ENCODE results near the gene FOXB1. TPM values are rescaled to one million over a fixed set of nuclear protein-coding genes. Genes with fewer than 3 reads are reported as not detected.

Gene FOXB1
- total and polyA plus RNA-seq, 2 experiments from 2014 or later = 4.7 to 6.7 TPM

DNA sequence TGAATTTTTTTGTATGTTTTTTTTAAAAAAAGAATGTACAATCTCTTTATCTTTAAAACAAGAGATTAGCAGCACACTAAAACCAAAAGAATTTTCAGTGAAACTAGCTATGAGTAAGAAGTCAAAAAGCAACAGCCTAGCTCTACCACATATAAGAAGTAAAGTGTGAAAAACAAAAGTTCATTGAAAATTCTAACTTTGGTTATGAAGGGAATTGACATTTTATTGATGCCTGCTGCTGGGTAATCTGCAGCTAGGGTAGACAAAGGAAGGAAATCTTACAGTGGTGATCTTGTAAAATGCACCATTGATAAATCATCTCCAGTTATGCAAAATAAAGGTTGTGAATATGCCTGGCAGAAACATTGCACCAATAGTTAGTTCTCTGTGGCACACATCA is 37.8 kb upstream of the FOXB1 start:
- no peak overlapping the region for H3K27ac Mint-ChIP-seq
- Histone ChIP-seq H4K20me1 (replicated peaks; ENCODE audit: insufficient read depth) (no peaks in the 10 kb centered on the region), H3K36me3 (ENCODE audit: insufficient read depth) (no peaks in the 10 kb centered on the region), H2AFZ (no peak overlapping the region), H3K4me3 (no peak overlapping the region), H3K9me2 (ENCODE audit: insufficient read depth) (no peaks in the 10 kb centered on the region), H3K4me1 (ENCODE audit: insufficient read depth) (no peaks in the 10 kb centered on the region), H3K27ac (ENCODE audit: low read depth) (no peak overlapping the region), H3K79me2 (replicated peaks; ENCODE audit: insufficient read depth) (no peaks in the 10 kb centered on the region), H3K4me2 (no peak overlapping the region), H3K27me3 (ENCODE audit: insufficient read depth) (no peaks in the 10 kb centered on the region), H3F3A (replicated peaks; ENCODE audit: low read depth) (no peaks in the 10 kb centered on the region)
- peaks cover 2% of the 10 kb centered on the region for H3K27me3 Mint-ChIP-seq (ENCODE audit: insufficient read depth, low read depth, poor library complexity)
- ATAC-seq (no peak), DNase-seq (ENCODE audit: low spot score) (no peak)
- TF ChIP-seq ZNF331 (CRISPR knock-in tag; IDR thresholded peaks at IDR 0.05; ENCODE audit: low read depth) (no peak), CREB1 (CRISPR knock-in tag; IDR thresholded peaks at IDR 0.05; ENCODE audit: low read depth) (no peak), NANOG (IDR thresholded peaks at IDR 0.05; ENCODE audit: borderline replicate concordance) (no peak), EZH2 (IDR thresholded peaks at IDR 0.05; ENCODE audit: low read depth, unreplicated experiment) (no peak), STAT1 (IDR thresholded peaks at IDR 0.05; ENCODE audit: unreplicated experiment) (no peak), POLR2AphosphoS5 (IDR thresholded peaks at IDR 0.05; ENCODE audit: low read depth) (no peak), JUNB (IDR thresholded peaks at IDR 0.05; ENCODE audit: unreplicated experiment) (no peak)
- TF ChIP-seq, protein P1, sequence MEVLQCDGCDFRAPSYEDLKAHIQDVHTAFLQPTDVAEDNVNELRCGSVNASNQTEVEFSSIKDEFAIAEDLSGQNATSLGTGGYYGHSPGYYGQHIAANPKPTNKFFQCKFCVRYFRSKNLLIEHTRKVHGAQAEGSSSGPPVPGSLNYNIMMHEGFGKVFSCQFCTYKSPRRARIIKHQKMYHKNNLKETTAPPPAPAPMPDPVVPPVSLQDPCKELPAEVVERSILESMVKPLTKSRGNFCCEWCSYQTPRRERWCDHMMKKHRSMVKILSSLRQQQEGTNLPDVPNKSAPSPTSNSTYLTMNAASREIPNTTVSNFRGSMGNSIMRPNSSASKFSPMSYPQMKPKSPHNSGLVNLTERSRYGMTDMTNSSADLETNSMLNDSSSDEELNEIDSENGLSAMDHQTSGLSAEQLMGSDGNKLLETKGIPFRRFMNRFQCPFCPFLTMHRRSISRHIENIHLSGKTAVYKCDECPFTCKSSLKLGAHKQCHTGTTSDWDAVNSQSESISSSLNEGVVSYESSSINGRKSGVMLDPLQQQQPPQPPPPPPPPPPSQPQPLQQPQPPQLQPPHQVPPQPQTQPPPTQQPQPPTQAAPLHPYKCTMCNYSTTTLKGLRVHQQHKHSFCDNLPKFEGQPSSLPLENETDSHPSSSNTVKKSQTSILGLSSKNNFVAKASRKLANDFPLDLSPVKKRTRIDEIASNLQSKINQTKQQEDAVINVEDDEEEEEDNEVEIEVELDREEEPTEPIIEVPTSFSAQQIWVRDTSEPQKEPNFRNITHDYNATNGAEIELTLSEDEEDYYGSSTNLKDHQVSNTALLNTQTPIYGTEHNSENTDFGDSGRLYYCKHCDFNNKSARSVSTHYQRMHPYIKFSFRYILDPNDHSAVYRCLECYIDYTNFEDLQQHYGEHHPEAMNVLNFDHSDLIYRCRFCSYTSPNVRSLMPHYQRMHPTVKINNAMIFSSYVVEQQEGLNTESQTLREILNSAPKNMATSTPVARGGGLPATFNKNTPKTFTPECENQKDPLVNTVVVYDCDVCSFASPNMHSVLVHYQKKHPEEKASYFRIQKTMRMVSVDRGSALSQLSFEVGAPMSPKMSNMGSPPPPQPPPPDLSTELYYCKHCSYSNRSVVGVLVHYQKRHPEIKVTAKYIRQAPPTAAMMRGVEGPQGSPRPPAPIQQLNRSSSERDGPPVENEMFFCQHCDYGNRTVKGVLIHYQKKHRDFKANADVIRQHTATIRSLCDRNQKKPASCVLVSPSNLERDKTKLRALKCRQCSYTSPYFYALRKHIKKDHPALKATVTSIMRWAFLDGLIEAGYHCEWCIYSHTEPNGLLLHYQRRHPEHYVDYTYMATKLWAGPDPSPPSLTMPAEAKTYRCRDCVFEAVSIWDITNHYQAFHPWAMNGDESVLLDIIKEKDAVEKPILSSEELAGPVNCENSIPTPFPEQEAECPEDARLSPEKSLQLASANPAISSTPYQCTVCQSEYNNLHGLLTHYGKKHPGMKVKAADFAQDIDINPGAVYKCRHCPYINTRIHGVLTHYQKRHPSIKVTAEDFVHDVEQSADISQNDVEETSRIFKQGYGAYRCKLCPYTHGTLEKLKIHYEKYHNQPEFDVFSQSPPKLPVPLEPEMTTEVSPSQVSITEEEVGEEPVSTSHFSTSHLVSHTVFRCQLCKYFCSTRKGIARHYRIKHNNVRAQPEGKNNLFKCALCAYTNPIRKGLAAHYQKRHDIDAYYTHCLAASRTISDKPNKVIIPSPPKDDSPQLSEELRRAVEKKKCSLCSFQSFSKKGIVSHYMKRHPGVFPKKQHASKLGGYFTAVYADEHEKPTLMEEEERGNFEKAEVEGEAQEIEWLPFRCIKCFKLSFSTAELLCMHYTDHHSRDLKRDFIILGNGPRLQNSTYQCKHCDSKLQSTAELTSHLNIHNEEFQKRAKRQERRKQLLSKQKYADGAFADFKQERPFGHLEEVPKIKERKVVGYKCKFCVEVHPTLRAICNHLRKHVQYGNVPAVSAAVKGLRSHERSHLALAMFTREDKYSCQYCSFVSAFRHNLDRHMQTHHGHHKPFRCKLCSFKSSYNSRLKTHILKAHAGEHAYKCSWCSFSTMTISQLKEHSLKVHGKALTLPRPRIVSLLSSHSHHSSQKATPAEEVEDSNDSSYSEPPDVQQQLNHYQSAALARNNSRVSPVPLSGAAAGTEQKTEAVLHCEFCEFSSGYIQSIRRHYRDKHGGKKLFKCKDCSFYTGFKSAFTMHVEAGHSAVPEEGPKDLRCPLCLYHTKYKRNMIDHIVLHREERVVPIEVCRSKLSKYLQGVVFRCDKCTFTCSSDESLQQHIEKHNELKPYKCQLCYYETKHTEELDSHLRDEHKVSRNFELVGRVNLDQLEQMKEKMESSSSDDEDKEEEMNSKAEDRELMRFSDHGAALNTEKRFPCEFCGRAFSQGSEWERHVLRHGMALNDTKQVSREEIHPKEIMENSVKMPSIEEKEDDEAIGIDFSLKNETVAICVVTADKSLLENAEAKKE (CRISPR knock-in tag; IDR thresholded peaks at IDR 0.05) = no peak
- TF ChIP-seq, protein P2, sequence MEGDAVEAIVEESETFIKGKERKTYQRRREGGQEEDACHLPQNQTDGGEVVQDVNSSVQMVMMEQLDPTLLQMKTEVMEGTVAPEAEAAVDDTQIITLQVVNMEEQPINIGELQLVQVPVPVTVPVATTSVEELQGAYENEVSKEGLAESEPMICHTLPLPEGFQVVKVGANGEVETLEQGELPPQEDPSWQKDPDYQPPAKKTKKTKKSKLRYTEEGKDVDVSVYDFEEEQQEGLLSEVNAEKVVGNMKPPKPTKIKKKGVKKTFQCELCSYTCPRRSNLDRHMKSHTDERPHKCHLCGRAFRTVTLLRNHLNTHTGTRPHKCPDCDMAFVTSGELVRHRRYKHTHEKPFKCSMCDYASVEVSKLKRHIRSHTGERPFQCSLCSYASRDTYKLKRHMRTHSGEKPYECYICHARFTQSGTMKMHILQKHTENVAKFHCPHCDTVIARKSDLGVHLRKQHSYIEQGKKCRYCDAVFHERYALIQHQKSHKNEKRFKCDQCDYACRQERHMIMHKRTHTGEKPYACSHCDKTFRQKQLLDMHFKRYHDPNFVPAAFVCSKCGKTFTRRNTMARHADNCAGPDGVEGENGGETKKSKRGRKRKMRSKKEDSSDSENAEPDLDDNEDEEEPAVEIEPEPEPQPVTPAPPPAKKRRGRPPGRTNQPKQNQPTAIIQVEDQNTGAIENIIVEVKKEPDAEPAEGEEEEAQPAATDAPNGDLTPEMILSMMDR (conservative IDR thresholded peaks at IDR 0.05; ENCODE audit: low read depth in 2 of 2) = no peak
- TF ChIP-seq, protein P3, sequence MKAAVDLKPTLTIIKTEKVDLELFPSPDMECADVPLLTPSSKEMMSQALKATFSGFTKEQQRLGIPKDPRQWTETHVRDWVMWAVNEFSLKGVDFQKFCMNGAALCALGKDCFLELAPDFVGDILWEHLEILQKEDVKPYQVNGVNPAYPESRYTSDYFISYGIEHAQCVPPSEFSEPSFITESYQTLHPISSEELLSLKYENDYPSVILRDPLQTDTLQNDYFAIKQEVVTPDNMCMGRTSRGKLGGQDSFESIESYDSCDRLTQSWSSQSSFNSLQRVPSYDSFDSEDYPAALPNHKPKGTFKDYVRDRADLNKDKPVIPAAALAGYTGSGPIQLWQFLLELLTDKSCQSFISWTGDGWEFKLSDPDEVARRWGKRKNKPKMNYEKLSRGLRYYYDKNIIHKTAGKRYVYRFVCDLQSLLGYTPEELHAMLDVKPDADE (IDR thresholded peaks at IDR 0.05) = no peak
- TF ChIP-seq, protein P4, sequence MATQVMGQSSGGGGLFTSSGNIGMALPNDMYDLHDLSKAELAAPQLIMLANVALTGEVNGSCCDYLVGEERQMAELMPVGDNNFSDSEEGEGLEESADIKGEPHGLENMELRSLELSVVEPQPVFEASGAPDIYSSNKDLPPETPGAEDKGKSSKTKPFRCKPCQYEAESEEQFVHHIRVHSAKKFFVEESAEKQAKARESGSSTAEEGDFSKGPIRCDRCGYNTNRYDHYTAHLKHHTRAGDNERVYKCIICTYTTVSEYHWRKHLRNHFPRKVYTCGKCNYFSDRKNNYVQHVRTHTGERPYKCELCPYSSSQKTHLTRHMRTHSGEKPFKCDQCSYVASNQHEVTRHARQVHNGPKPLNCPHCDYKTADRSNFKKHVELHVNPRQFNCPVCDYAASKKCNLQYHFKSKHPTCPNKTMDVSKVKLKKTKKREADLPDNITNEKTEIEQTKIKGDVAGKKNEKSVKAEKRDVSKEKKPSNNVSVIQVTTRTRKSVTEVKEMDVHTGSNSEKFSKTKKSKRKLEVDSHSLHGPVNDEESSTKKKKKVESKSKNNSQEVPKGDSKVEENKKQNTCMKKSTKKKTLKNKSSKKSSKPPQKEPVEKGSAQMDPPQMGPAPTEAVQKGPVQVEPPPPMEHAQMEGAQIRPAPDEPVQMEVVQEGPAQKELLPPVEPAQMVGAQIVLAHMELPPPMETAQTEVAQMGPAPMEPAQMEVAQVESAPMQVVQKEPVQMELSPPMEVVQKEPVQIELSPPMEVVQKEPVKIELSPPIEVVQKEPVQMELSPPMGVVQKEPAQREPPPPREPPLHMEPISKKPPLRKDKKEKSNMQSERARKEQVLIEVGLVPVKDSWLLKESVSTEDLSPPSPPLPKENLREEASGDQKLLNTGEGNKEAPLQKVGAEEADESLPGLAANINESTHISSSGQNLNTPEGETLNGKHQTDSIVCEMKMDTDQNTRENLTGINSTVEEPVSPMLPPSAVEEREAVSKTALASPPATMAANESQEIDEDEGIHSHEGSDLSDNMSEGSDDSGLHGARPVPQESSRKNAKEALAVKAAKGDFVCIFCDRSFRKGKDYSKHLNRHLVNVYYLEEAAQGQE (IDR thresholded peaks at IDR 0.05; ENCODE audit: unreplicated experiment) = no peak
- no peaks in the 10 kb centered on the region for H3K4me1 Mint-ChIP-seq
- H3K4me3 Mint-ChIP-seq = no peak overlapping the region
- H3K36me3 Mint-ChIP-seq (ENCODE audit: low read depth) = peaks cover 7% of the 10 kb centered on the region; the same call in 2 of the 3 replicates
- peaks cover 9% of the 10 kb centered on the region for H3K9me3 Mint-ChIP-seq
